Mesendoderm (in vitro differentiated cells): ENCODE results near the gene COG7.

Experiments used
- DNase-seq: peaks from one replicate; pipeline ENCODE4 v3.0.0; 2013
- H2AK5ac ChIP-seq: 2 replicates; pipeline ENCODE4 v1.6.1; 2013; ENCODE audit warnings: low read length, inconsistent platforms
- H2BK120ac ChIP-seq: 2 replicates; pipeline ENCODE4 v1.6.1; 2013; ENCODE audit warnings: low read depth, mild to moderate bottlenecking, low read length, moderate library complexity, mixed read lengths
- H2BK15ac ChIP-seq: replicated peaks from 2 replicates; pipeline ENCODE4 v1.6.1; 2013; ENCODE audit warnings: low read depth, mild to moderate bottlenecking, moderate library complexity
- H2BK5ac ChIP-seq: 2 replicates; pipeline ENCODE4 v1.6.1; 2013; ENCODE audit warnings: low read length, inconsistent platforms
- H3K18ac ChIP-seq: 2 replicates; pipeline ENCODE4 v1.6.1; 2013; ENCODE audit warnings: mild to moderate bottlenecking, low read length, mixed read lengths
- H3K23ac ChIP-seq: one replicate; pipeline ENCODE4 v1.6.1; 2013; ENCODE audit warnings: low read length
- H3K27ac ChIP-seq: 2 replicates; pipeline ENCODE4 v1.5.1; 2013; ENCODE audit warnings: low read depth, mild to moderate bottlenecking, inconsistent platforms, low read length, moderate library complexity
- H3K27me3 ChIP-seq: 2 replicates; pipeline ENCODE4 v1.6.1; 2013; ENCODE audit warnings: low read length, control low read depth, mild to moderate bottlenecking, inconsistent platforms; ENCODE audit not compliant: insufficient read depth, poor library complexity
- H3K36me3 ChIP-seq: 2 replicates; pipeline ENCODE4 v1.6.1; 2013; ENCODE audit warnings: low read length, inconsistent platforms; ENCODE audit not compliant: control insufficient read depth, insufficient read depth
- H3K4ac ChIP-seq: one replicate; pipeline ENCODE4 v1.6.1; 2013; ENCODE audit warnings: low read depth, mild to moderate bottlenecking, low read length, moderate library complexity
- H3K4me1 ChIP-seq: 2 replicates; pipeline ENCODE4 v1.6.1; 2013; ENCODE audit warnings: low read depth, low read length, inconsistent platforms; ENCODE audit not compliant: control insufficient read depth
- H3K4me2 ChIP-seq: 2 replicates; pipeline ENCODE4 v1.6.1; 2013; ENCODE audit warnings: low read length
- H3K4me3 ChIP-seq: 2 replicates; pipeline ENCODE4 v1.5.1; 2013; ENCODE audit warnings: mild to moderate bottlenecking, low read length
- H3K56ac ChIP-seq: one replicate; pipeline ENCODE4 v1.6.1; 2013; ENCODE audit warnings: low read length
- H3K79me1 ChIP-seq: 2 replicates; pipeline ENCODE4 v1.6.1; 2013; ENCODE audit warnings: low read length, inconsistent platforms
- H3K79me2 ChIP-seq: 2 replicates; pipeline ENCODE4 v1.6.1; 2013; ENCODE audit warnings: mild to moderate bottlenecking, low read length; ENCODE audit not compliant: control insufficient read depth, insufficient read depth
- H3K9ac ChIP-seq: 2 replicates; pipeline ENCODE4 v1.6.1; 2013; ENCODE audit warnings: low read length, inconsistent platforms
- H4K5ac ChIP-seq: one replicate; pipeline ENCODE4 v1.6.1; 2013; ENCODE audit warnings: low read length
- H4K8ac ChIP-seq: one replicate; pipeline ENCODE4 v1.6.1; 2013; ENCODE audit warnings: low read depth, mild to moderate bottlenecking, control low read depth, low read length, moderate library complexity
- WGBS: extraction: QIAGEN DNeasy Blood & Tissue Kit; methylation state at CpG from one replicate; pipeline ENCODE4 v1.1.7; 2013; ENCODE audit warnings: low lambda C conversion rate, missing lambda C conversion rate; ENCODE audit not compliant: insufficient coverage; ENCODE audit errors: extremely low coverage; 5-methylcytosine and 5-hydroxymethylcytosine counted together

COG7 gene

DNA sequence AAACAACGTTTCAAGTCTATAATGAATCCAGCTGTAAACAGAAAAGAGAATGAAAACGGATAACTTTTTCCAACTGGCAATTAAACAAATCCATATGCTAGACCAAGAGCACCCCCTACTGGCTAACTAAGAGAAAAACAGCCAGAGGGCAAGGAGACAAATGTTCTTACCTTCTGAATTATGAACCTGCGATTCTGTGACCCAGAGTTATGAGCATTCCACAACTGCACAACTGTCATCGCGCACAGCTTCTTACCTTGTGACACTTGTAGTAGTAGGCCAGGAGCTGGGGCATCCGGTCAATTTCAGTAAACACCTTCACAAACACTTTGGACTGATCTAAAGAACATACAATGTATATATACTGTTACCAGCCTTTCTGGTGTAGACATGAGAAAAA lies 18.6 kb downstream of the COG7 start:
- Histone ChIP-seq H3K36me3 (no peaks in the 10 kb centered on the region), H2BK120ac (no peak overlapping the region), H3K27me3 (no peaks in the 10 kb centered on the region), H3K18ac (no peak overlapping the region), H2AK5ac (no peak overlapping the region), H3K79me2 (no peaks in the 10 kb centered on the region), H2BK15ac (no peak overlapping the region), H3K23ac (no peak overlapping the region), H4K8ac (no peak overlapping the region), H3K4me3 (no peak overlapping the region), H3K27ac (no peak overlapping the region), H2BK5ac (no peak overlapping the region), H4K5ac (no peak overlapping the region), H3K56ac (no peak overlapping the region), H3K79me1 (no peaks in the 10 kb centered on the region), H3K9ac (no peak overlapping the region), H3K4ac (no peak overlapping the region), H3K4me2 (no peak overlapping the region), H3K4me1 (no peaks in the 10 kb centered on the region)
- WGBS: no CpG with 5 or more reads among the region's 6 CpGs
- peak; percentile 70 for DNase-seq

- Histone ChIP-seq H3K27me3 (no peaks in the 10 kb centered on the region), H2AK5ac (no peak overlapping the region), H2BK15ac (no peak overlapping the region), H3K4me2 (no peak overlapping the region), H4K8ac (no peak overlapping the region), H2BK5ac (no peak overlapping the region), H3K36me3 (no peaks in the 10 kb centered on the region), H3K4me3 (no peak overlapping the region), H3K9ac (no peak overlapping the region), H3K23ac (no peak overlapping the region), H3K4me1 (no peaks in the 10 kb centered on the region), H3K27ac (no peak overlapping the region), H2BK120ac (no peak overlapping the region), H3K18ac (no peak overlapping the region), H3K79me1 (no peaks in the 10 kb centered on the region), H3K56ac (no peak overlapping the region), H4K5ac (no peak overlapping the region), H3K79me2 (no peaks in the 10 kb centered on the region), H3K4ac (no peak overlapping the region)
- no CpG with 5 or more reads among the region's 16 CpGs for WGBS
- no peak for DNase-seq
Observed at GRCh38 chr16:23433261-23433920, 19.6 kb downstream of the COG7 start.

GRCh38 chr16:23432176-23433128 lies 20.5 kb downstream of the COG7 start:
- no CpG with 5 or more reads among the region's 10 CpGs for WGBS

GRCh38 chr16:23428351-23428750 lies 24.6 kb downstream of the COG7 start:
- no peaks in the 10 kb centered on the region for H3K79me2 ChIP-seq
- DNase-seq: no peak
- no peak overlapping the region for H4K8ac ChIP-seq
- no peaks in the 10 kb centered on the region for H3K36me3 ChIP-seq
- no CpG with 5 or more reads among the region's 2 CpGs for WGBS
- H2BK120ac ChIP-seq: no peak overlapping the region
- H3K4me3 ChIP-seq: no peak overlapping the region
- no peaks in the 10 kb centered on the region for H3K27me3 ChIP-seq
- no peaks in the 10 kb centered on the region for H3K4me1 ChIP-seq
- H3K9ac ChIP-seq: no peak overlapping the region
- H3K23ac ChIP-seq: no peak overlapping the region
- H2BK15ac ChIP-seq: no peak overlapping the region
- no peak overlapping the region for H3K4ac ChIP-seq
- H3K18ac ChIP-seq: no peak overlapping the region
- no peaks in the 10 kb centered on the region for H3K79me1 ChIP-seq
- H3K56ac ChIP-seq: no peak overlapping the region
- no peak overlapping the region for H2AK5ac ChIP-seq
- no peak overlapping the region for H4K5ac ChIP-seq
- no peak overlapping the region for H3K27ac ChIP-seq
- H2BK5ac ChIP-seq: no peak overlapping the region
- no peak overlapping the region for H3K4me2 ChIP-seq

More at GRCh38 chr16:23432176-23433128, 20.5 kb downstream of the COG7 start:
- no peak for DNase-seq
- H3K79me1 ChIP-seq: no peaks in the 10 kb centered on the region
- no peak overlapping the region for H2BK5ac ChIP-seq
- H3K9ac ChIP-seq: no peak overlapping the region
- no peaks in the 10 kb centered on the region for H3K36me3 ChIP-seq
- no peak overlapping the region for H3K27ac ChIP-seq
- no peak overlapping the region for H2BK120ac ChIP-seq
- H3K18ac ChIP-seq: no peak overlapping the region
- no peak overlapping the region for H3K23ac ChIP-seq
- H4K5ac ChIP-seq: no peak overlapping the region
- H3K56ac ChIP-seq: no peak overlapping the region
- H2BK15ac ChIP-seq: no peak overlapping the region
- H3K4me2 ChIP-seq: no peak overlapping the region
- H4K8ac ChIP-seq: no peak overlapping the region
- no peak overlapping the region for H3K4ac ChIP-seq
- no peak overlapping the region for H2AK5ac ChIP-seq
- H3K27me3 ChIP-seq: no peaks in the 10 kb centered on the region
- H3K4me3 ChIP-seq: no peak overlapping the region
- H3K79me2 ChIP-seq: no peaks in the 10 kb centered on the region
- no peaks in the 10 kb centered on the region for H3K4me1 ChIP-seq

GRCh38 chr16:23424292-23424958 lies 28.6 kb downstream of the COG7 start:
- Histone ChIP-seq H3K23ac (no peak overlapping the region), H3K9ac (no peak overlapping the region), H4K5ac (no peak overlapping the region), H3K18ac (no peak overlapping the region), H3K27me3 (no peaks in the 10 kb centered on the region), H2BK5ac (no peak overlapping the region), H2BK120ac (no peak overlapping the region), H3K36me3 (no peaks in the 10 kb centered on the region), H2AK5ac (no peak overlapping the region), H2BK15ac (no peak overlapping the region), H3K27ac (no peak overlapping the region), H3K79me2 (no peaks in the 10 kb centered on the region), H3K4me1 (no peaks in the 10 kb centered on the region), H3K4me3 (no peak overlapping the region), H3K79me1 (no peaks in the 10 kb centered on the region), H3K4ac (no peak overlapping the region), H3K56ac (no peak overlapping the region), H4K8ac (no peak overlapping the region), H3K4me2 (no peak overlapping the region)
- no CpG with 5 or more reads among the region's 14 CpGs for WGBS
- DNase-seq: no peak
